LoVo (cell line): ENCODE results near the gene QKI.
"Not testable (repeated sequence)": the region's sequence is repeated elsewhere in the genome, so short reads cannot be mapped to it uniquely, and the experiment has no call there.

Experiments used
- DNase-seq: peaks from one replicate; pipeline ENCODE4 v3.0.0-alpha.2; 2016; ENCODE audit warnings: low spot score

Gene QKI

GRCh38 chr6:163579880-163580295, 165.4 kb downstream of the QKI start:
- no peak for DNase-seq

- no peak for DNase-seq
These were observed 166.0 kb downstream of the QKI start for GRCh38 chr6:163580311-163581030.

DNA sequence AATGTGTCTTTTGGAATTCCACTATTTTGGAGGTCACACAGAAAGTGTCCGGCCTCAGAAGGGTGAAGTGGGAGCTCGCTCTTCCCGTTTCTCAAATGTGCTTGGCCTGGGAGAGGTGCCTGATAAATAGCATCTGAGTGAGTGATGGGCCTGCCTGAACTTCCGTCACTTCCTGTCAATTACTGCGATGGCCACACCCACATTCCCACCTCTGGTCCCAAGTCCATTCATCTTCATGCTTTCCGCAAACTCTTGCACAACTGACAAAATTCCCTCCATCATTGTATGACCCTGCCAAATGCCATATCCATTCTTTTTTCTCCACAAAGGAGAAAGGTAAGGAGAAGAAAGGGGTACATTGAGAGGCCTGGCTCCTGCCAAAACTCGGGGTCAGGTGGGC, 169.0 kb downstream of the QKI start:
- DNase-seq = no peak

DNA sequence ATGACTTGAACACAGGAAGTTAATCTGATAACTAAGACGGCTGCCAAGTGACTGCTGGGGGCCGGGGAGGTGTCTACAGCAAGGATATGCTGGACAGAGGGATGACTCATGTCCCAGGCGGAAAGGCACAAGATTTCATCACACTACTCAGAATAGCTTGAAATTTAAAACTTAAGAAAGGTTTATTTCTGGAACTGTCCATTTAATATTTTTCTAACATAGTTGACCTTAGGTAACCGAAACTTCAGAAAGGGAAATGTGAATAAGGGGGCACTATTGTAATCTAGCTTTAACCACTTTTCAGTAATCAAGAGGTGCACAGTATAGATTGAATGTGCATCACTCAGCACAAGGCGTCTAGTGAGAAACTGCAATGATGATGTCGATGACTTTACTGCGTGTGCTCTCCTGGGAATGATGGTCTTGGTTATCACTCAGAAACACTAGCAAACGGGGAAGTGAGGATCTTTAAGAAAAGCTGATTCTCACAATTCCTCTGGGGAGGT, 171.5 kb downstream of the QKI start:
- no peak for DNase-seq

DNA sequence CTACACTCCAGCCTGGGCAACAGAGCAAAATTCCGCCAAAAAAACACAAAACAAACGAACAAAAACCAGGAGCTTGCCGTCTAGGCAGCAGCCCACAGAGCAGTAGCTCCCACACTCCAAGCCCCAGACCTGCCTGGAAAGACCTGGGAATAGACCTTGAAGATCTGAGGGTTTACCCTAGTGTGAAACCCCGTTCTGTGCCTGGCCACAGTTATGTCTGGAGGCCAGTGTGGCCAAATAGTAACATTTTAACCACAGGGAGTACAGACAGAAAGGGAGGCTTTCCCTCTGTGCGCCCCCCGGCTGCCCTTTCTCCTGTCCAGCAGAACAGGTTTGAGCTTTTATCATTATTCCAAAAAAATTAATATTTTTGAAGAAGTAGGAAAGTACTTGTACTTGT, 172.4 kb downstream of the QKI start:
- DNase-seq = no peak

DNA sequence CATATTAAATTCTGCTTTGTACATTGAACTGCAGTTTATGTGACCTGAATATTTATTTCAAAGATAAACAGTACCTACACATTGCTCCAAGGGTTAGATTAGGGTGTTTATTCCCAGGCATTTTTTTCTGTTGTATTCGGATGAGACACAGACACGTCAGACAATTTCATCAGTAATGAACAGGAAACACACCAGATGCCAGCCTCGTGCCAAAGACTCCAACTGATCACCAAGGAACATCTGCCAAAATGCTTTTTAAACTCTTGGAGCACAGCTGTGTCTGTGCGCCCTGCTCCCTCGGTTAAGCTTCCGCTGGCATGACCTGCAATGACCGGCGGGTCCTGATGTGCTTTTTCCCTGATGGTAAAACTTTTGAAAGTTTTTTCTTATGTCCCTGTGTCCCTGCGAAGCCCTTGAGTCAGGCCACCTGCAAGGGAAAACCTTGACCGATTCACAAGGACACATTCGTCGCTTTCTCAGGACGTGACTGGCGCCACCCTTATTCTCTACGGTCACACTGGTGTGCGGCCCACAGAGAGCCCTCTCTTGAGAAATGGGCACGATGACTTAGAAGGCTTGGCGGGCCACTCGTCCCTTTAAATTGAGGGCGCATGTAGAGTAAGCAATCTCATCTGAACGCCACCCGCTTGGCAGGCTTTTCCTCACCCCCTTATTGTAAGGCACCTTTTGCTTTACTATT, 173.9 kb downstream of the QKI start:
- no peak for DNase-seq

GRCh38 chr6:163589387-163589786, 174.9 kb downstream of the QKI start:
- no peak for DNase-seq

- not testable (repeated sequence) for DNase-seq
These were observed 175.6 kb downstream of the QKI start for GRCh38 chr6:163590132-163590531.

DNA sequence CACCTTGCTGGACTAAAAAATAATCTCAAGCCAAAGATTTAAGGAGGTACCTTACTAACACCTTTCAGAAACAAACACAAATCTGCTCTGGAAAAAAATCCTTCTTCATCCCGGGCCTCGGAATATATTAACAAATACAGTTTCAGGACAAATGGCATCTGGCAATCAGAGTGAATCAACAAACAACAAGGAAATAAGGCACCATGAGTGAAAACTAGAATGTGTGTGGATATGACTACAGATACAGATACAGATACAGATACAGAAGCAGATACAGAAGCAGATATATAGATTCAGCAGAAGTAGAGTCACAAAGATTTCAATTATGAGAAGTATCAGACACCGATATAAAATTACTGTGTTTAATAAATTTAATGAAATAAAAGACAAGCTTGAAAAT, 178.4 kb downstream of the QKI start:
- DNase-seq = no peak

DNA sequence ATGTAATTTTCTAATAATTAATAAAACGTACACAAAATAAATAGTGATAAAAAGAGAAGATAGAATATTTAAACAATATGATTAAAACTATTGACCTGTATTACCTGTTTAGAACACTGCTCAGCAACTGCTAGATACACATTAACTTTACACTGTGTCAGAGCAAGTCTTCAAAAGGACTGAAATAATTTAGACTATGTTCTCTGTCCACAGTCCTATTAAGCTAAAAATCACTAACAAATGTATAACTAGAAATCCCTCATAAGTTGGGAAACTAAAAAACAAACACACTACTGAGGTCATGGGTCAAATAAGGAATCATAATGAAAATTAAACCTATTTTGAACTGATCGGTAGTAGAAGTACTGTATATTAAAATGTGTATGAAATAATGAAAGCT, 181.7 kb downstream of the QKI start:
- no peak for DNase-seq

- DNase-seq = no peak
These were observed 184.6 kb downstream of the QKI start for GRCh38 chr6:163599136-163599535.

GRCh38 chr6:163599684-163600083, 185.2 kb downstream of the QKI start:
- no peak for DNase-seq

- DNase-seq = no peak
These were observed 185.8 kb downstream of the QKI start for GRCh38 chr6:163600331-163600730.

GRCh38 chr6:163600781-163601180, 186.3 kb downstream of the QKI start:
- DNase-seq = no peak

DNA sequence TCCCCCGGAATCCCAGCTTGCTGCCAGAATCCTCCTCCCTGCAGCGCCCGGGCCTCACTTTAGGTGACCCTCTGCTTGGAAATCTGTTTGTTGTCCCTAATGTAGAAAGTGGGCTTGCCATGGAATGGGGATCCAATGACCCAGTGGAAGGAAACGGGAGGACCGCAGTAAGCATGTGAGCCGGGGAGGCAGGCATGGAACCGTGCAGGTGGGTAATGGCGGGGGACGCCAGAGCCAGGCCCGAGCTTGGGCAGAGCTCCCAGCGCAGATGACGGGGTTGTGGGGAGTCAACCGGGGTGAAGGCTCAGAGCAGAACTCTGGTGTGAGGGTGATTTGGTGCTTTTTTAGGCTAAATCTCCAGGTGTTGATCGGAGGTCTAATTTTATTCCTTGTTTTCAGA, 188.3 kb downstream of the QKI start:
- no peak for DNase-seq

DNA sequence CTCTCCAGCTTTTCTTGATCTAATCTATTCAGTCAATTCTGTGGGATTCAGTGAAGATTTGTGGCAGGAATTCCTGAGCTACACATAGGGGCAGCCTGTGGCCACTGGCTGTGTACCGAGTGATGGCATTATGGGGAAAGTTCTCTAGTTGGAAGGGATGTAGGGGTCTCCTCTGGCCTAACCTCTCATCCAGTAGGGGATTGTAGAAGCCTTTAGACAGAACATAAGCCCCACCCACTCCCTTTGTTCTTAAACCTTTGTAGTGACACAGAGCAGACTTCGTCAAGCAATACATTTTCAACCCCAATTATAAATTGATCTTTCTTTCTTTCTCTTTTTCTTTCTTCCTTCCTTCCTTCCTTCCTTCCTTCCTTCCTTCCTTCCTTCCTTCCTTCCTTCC, 188.9 kb downstream of the QKI start:
- no peak for DNase-seq

DNA sequence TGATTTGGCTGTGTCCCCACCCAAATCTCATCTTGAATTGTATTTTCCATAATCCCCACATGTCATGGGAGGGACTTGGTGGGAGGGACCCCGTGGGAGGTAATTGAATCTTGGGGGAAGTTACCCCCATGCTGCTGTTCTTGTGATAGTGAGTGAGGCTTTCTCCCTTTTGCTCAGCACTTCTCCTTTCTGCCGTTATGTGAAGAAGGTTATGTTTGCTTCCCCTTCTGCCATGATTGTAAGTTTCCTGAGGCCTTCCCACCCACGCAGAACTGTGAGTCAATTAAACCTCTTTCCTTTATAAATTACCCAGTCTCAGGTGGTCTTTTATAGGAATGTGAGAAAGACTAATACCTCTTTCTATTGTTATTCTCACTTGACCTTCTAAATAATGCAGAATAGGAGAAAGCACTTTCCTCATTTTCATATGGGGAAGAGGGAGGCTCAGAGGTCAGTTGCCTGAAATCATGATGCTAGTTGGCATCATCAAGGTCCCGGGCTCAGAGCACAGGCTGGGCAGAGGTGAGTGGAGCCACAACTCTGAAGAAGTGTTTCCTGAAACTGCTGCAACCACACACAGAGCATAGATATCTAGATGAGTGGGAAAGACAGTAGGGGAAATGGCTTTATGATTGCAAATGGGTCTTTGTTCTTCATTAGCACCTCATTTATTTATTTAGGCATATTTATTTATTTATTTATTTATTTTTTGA, 191.0 kb downstream of the QKI start:
- no peak for DNase-seq

GRCh38 chr6:163607792-163608191, 193.3 kb downstream of the QKI start:
- no peak for DNase-seq

- no peak for DNase-seq
These were observed 193.7 kb downstream of the QKI start for GRCh38 chr6:163608204-163608644.

DNA sequence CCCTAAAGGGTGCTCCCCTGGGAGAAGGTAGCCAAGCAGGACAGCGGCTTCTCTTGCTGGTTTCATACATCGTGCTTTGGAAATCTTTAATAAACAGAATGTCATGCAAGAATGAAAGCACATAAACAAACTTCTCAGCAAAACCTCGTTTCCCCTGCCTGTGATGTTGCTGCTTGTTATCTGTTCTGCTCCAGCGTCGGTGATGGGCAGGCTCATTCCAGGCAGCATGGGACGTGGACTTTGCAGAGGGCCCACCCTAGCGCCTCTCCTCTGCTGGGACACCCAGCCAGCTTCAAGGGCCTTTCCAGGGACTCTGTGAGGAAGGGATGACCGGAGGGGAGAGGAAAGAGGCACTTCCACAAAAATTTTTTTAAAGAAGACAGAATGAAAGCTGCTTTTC, 197.7 kb downstream of the QKI start:
- DNase-seq = no peak

DNA sequence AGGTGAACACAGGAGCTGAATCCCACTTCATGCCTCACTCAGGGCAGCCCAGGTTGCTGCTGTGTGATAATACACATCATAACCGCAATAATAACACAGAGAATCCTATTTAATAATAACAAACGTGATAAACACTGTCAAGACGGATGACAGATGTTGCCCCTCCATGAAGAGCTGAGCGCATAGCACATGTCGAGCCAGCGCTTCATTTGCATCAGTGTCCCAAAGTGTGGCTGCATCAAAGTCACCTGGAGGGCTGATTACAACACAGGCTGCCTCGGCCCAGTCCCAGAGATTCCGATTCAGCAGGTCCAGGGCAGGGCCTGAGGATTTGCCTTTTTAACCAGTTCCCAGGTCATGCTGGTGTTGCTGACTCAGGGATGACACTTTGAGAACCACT, 198.5 kb downstream of the QKI start:
- no peak for DNase-seq

DNA sequence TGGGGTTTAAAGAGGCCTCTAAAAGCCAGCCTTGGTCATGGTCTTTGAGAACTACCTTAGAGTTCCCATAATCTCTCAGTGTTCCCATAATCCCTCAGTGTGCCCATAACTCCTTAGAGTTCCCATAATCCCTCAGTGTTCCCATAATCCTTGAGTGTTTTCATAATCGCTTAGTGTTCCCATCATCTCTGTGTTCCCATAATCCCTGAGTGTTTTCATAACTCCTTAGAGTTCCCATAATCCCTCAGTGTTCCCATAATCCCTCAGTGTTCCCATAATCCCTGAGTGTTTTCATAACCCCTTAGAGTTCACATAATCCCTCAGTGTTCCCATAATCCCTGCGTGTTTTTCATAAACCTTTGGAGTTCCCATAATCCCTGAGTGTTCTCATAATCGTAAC, 199.2 kb downstream of the QKI start:
- DNase-seq = no peak

GRCh38 chr6:163616452-163616851, 201.9 kb downstream of the QKI start:
- no peak for DNase-seq
